HG03565 (cell line): ENCODE results near the gene AASS.
A peak's percentile ranks its signal among the peaks of the same experiment; 100 is the strongest.
"Not testable (repeated sequence)": the region's sequence is repeated elsewhere in the genome, so short reads cannot be mapped to it uniquely, and the experiment has no call there.

Experiments used
- ATAC-seq: cut with Tn5 transposase; IDR thresholded peaks from one replicate; pipeline ENCODE4 v1.9.1; 2021; ENCODE audit warnings: mild to moderate bottlenecking, moderate library complexity; ENCODE audit not compliant: unreplicated experiment

The AASS gene

DNA sequence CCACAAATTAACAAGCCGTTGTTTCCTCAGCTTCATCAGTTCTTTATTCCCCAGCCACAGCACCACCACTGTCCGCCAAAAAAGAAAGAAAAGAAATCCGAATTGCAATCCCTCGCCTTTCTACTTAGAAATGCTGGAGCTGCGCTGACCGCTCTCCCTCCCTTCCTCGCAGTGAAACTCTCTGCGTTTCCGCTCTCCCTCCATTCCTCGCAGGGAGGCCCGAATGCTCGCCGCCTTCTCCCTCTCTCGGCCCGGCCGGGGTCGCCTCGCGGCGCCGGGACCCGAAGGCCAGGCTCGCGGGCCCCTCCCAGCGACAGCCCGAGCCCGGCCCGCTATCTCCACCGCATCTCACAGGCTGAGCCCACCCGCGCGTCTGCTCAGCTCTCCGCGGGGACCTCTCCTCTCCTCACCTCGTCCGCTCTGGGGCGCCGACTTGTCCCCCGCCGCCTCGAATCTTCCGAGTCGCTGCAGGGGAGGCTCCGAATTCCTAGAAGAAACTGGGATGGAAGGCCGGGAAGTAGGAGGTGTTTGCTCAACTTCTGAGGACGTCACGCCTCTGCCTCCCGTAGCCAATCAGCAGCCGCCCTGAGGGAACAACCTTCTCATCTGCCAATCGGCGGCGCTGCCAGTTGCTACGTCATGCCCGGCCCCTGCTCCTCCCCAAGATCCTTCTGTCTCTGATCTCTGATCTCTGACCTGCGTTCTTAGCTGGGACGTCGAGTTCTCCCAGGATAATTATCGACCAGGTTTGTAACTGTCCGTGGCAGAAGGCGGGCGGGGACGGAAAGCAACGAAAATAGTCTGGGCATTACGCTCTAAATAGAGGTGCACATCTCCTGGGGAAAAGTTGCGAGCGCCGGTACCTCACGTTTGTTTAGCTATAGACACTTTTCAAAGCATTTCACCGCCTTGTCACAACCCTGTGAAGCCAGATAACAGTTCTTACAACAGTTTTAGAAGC is at the start of gene AASS:
Gene AASS (minus strand): TSS at position 499 of the 961 bp plus-strand sequence. CDS start 10,523 bp downstream, outside the sequence.
- peak; percentile 100 for ATAC-seq

DNA sequence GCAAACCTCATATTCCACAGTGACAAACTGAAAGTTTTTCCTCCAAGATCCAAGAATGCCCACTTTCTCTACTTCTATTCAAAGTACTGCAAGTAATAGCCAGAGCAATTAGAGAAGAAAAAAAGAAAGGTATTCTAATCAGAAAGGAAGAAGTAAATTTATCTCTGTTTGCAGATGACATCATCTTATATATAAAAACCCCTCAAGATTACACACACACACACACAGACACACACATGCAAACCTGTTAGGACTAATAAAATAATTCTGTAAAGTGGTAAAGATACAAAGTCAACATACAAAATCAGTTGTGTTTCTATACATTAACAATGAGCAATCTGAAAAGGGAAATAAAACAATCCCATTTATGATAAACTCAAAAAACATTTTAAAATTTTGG is 44.7 kb upstream of the AASS start:
- ATAC-seq = no peak

DNA sequence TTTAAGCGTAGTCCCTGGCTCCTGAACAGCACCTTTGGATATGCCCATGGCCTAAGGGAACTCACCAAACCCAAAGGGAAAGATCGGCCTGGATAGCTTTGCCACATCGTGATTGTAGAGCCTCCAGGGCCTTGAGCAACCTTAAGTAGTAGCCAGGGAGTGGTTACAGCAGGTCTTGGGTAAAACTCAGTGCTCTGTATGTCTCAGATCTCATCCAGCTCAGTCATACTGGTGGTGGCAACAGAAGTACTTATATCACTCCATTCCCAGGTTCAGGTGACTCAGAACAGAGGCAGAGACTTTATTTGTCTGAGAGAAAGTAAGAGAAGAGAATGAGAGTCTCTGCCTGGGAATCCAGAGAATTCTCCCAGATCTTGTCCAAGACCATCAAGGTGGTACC is 39.1 kb upstream of the AASS start:
- no peak for ATAC-seq

DNA sequence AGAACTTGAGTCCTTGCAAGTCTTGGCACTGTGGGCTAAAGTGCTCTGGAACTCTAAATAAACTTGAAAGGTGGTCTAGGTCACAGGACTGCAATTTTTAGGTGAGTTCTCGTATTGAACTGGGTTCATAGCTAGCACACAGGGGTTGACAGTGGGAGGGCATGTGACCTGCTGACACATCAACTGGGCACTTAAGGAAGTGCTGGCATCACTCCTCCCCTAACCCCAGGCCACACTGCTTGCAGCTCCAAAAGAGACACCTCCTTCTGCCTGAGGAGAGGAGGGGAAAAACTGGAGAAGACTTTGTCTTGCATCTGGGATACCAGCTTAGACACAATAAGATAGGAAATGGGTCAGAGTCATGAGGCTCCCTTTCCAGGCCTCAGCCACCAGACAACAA is 38.0 kb upstream of the AASS start:
- ATAC-seq = no peak

DNA sequence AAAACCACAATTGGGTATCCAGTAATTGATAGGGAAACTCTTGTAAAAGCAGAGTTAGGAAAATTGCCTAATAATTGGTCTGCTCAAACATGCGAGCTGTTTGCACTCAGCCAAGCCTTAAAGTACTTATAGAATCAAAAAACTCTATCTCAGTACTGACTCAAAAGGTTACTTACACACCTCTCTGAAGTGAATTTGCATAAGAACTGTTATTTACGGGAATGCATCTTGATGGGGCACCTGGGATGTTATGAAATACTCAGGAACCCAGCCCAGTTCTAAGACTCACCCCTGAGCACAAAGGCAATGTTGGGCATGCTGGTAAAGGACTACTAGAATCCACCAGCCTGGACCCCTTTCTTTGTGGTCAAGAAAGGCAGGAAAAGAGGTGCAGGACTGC is 28.1 kb upstream of the AASS start:
- ATAC-seq = not testable (repeated sequence)

DNA sequence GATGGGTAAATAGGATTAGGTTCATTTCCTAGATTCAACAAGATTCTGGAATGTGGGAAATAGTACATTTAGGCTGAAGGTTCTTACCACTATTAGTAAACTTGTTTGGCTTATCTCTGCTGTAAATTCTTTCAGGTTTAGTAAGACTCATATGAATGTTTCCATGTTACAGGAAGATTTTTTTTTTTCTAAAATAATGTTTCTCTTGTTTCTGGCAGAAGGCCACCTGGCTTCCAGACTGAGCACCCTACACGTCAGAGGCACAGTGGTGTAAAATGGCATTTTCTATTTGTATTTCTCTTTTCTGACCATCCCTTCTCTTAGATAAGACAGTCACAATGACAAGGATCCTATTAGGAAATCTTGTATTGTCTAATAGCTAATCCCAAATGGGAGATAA is 22.7 kb upstream of the AASS start:
- ATAC-seq = no peak

DNA sequence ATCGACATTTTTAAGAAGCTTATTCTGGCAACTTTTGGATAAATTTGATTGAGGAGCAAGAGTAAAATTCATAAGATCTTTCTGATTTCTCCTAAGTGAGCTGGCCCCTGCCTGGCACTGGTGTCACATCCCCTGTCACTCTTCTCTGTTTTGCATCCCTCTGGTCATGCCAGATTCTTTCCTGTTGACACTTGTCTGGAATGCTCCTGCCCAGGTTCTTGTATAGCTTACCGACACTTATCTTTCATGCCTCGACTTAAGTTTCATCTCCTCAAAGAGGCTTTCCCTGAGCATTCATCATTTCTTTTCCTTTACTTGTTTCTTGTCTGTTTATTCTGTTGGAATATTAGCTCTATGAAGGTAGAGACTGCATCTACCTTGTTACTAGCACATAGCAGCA is 22.2 kb upstream of the AASS start:
- ATAC-seq = no peak

DNA sequence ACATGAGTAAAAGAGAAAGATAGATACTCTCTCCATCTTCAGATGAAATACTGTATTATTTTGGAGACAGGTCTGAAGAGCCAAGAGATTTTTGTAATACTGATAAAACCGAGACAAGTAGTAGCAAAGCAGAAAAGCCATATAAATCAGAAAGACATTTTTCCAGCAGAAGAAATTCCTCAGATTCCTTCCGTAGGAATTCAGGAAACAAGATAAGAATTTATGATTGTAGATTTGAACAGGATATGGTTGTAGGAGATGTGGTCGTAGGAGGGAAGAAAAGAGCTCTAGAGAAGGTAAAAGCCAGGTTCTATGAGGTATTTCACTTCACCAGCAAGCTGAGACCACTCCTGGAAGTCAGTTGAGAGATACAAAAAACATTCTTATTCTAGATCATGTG is 17.6 kb upstream of the AASS start:
- no peak for ATAC-seq

DNA sequence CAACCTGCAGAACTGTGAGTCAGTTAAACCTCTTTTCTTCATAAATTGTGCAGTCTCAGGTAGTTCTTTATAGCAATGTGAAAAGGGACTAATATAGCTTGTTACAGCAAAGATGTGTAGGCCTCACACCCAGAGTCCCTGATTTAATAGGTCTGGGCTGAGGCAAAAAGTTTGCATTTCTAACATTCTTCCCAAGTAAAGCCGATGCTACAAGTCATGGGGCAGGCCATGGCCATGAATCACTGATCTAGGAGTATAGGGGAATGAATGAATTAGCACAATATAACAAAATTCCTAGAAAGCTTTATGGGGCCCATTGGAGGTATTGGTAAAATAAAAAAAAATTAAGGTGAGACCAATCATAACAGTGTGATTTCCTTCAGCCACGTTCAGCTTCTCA is 11.5 kb upstream of the AASS start:
- ATAC-seq = no peak

DNA sequence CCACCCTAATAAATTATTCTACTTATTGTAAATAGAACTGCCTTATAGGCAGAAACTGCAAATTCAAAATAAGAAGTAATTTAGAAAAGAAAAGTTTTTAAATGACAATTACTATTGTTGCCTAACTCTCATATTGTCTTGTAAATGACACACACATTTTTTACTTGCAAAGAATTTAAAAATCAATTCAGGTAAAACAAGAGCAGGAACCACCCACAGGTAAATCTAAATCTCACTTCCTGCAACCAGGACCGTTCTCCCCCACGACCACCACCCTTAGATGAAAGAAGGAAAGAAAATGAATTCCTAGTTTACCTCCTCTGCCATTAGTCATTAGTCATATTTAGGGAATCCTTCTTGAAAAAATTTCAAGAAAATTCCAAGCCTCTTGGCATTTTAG is 4.8 kb upstream of the AASS start:
- ATAC-seq = no peak

DNA sequence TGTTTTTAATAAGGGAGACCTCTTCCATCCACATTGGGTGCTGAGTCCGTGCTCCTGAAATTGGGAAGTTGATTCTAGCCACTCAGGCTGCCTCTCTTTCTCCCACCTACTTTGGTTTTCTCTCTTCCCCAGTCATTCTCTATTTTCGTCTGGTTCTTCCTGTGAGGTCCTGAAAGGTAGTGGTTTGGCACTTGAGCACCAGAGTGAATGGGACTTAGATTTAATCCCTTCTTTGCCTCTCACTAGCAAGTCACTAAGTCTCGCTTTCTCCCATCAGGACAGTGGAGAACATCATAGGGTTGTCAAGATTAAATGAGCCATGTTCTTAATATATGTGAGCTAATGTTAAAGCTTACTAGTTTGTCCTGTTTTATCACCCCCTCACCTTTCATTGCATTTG is 4.0 kb upstream of the AASS start:
- no peak for ATAC-seq

DNA sequence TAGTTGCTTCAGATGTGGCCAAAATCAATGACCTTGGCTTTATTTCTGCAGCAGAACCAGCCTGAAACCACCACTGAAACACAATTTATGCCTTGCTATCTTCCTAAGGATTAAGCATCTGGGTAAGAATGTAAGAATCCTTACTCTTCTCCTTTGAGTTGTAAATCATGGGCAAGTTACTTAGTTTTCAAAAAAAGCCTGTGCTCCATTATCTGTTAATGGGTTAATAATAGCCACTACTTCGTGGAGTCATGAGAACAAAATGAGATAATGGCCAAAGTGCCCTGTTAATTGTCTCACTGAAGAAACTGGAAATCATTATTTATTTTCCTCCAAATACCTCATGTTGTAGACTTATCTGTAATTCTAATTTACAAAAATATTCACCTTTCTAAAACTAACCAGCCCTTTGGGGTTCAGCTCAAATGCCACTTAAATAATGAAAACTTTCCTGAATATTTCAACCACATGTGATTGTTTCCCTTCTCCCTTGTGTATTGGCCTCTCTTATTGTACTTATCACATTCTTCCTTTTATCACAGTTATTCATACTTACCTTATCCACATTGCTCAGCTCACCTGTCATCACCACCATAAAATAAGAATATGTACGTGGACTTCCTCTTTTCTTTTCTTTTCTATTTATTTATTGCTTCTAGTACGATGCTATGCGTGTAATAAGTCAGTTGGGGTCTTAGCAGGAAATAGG is 2.0 kb upstream of the AASS start:
- no peak for ATAC-seq

DNA sequence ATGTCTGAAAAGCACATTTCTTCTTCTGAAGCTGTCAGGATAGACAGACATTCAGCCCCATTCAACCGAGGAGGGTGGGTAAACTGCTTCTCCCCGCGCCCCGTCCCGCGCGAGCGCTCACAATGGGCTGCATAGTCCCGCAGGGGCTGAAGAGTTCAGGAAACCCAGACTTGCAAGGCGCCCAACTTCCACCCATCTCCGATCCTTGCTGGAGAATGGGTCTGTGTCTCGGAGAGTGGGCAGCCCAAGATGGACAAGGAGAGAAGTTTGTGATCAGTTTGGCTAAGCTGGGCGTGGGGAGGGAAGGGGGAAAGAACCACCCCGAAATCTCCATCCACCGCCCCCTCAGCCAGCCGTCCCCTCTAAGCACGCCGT is 686 bp downstream of the AASS start:
- no peak for ATAC-seq

DNA sequence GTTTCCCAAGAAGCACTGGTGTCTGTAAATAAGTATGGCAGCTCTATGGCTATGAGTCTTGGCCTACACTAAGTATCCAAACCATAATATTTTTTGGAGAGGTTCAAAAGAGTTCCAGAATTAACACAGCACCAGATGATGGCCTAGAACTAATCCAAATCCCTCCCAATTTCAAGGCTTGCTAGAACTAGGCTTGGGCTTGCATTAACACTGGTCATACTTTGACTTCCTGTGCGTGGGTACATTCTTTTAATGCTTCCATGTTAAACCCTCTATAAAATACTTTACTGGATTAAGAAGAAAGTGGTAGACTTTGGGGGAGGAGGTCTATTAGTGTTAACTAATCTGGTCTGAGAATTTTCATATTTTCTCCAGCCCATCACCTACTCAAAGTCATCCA is 3.1 kb downstream of the AASS start:
- ATAC-seq = no peak

DNA sequence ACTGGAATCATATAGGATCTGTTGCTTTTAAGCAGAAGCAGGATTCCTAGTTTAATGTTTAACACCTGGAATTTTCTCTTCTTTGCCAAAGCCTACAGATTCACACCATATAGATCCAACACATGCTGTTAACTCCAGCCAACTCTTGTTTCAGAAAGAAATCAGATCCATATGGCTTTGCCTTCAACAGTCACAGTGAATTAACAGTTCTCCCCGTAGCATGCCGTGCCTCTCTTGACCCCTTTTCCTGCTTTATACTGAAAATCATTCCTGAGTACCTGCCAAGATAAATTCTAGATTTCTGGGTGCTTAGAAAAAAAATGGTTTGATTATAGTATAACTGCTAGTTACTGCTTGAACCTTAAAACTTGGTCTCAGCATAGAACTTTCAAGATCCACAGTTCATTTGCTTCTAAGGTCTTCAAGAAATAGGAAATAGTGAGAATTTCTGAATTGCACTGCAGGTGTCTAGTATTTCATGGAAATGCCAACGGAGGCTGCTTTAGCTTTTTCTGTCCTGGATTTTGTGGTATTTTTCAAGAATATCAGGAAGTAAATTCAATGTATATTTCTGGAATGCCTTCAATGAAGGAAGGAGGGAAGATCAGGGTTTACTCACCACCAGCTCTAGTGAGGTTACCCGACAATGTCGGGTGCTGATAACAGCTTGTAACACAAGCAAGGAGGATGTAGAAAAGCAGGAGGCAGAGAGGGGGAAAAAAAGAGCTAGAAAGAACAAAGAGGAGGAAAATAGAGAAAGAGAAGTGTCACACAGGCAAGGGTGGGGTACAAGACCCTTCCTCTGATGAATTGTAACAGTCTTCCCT is 6.6 kb downstream of the AASS start:
- no peak for ATAC-seq

DNA sequence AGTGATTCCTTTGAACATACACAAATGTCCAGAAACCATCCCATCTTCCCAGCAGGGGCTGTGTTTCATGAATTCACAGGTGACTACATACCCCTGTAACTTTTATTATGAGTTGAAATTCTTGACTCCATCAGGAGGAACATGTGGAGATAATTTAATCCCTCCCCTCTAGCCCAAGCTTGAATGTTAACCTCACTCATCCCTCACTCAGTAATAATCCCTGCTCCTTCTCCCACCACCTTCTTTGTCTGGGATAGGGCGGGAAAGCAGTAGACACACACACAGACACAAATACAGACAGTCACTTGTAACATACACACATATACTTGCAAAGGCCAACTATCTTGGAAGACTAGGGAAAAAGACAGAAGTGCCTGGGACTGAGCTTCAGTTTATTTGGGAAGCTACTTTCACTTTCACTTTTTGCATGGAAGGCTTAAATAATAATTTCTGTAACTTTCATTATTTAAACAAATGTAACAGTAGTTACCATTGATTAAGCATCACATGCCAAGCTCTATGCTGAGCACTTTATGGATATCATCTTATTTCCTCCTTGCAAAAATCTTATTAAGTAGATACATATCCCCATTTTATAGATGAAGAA is 7.3 kb downstream of the AASS start:
- no peak for ATAC-seq

DNA sequence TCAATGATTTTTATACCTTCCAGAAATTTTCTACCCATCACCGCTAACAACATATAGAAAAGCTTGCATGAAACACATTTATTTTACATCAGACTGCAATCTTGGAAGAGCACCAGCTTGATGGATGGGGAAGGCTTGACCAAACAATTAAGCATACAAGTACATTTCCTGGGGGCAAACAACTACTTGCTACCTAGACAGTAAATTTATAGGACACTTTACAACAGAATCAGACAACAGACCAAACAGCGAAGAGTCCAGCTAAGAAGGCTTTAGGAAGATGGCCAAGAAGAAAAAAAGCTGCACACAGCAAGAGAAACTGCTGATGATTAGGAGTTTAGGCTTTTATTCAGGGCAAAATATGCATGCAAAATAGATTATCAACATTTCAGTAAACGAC is 8.0 kb downstream of the AASS start:
- ATAC-seq = no peak

DNA sequence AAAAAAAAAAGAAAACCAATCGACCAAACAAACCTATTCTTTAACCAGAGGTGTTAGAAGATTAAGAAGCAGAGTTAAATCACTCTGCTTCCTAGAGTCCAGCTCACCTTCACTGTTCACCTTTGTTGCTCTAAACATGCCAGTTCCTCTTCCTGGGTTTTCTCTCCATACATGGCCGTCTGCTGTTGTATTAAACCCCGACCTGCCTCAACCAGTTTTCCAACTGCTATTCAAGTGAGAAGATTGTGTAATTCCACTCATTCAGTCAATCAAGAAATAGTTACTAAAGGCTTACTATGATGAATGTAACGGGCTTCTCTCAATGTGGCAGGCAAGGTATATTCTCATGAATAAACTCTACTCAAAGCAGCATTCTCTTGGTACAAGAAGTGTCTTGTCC is 8.8 kb downstream of the AASS start:
- no peak for ATAC-seq

DNA sequence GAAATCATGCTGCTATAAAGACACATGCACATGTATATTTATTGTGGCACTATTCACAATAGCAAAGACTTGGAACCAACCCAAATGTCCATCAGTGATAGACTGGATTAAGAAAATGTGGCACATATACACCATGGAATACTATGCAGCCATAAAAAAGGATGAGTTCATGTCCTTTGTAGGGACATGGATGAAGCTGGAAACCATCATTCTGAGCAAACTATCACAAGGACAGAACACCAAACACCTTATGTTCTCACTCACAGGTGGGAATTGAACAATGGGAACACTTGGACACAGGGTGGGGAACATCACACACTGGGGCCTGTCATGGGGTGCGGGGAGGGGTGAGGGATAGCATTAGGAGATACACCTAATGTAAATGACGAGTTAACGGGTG is 9.3 kb downstream of the AASS start:
- not testable (repeated sequence) for ATAC-seq

DNA sequence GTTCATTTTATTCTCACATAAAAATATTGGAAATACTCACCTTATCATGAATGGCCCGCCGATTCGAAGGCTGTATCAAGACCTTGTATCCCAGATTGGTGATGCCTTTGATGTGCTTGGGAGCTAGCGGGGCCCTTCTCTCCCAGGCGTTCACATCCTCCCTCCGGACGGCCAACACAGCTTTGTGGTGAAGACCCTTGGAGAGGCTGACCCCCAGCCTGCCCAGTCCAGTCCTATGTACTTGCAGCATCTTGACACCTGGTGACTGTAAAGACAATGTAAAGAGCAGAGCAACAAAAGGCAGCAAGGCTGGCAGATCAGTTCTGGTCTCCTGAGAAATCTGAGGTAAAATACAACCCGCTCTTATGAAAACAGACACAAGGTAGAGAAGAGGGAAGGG is 10.6 kb downstream of the AASS start:
- no peak for ATAC-seq

DNA sequence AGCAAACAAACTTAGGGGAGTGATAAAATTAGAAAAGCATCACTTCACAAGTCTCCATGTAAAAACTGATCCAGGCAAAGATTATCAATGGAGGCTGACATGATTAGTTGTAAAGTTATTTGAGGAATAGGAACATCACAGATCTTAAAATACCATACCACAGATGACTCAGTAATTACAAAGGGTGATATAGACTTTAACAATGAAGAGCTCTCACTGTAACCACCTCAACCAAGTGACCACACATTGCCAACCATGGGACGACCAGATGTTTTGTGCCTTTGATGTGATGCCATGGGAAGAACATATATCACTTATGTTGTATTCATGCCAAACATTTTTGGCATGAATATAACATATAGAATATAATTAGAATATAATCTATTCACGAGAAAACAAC is 11.7 kb downstream of the AASS start:
- no peak for ATAC-seq
